HG03565 (cell line): ENCODE results near the gene FRMPD1.

Experiments used
- ATAC-seq: cut with Tn5 transposase; IDR thresholded peaks from one replicate; pipeline ENCODE4 v1.9.1; 2021; ENCODE audit warnings: mild to moderate bottlenecking, moderate library complexity; ENCODE audit not compliant: unreplicated experiment

FRMPD1 gene

DNA sequence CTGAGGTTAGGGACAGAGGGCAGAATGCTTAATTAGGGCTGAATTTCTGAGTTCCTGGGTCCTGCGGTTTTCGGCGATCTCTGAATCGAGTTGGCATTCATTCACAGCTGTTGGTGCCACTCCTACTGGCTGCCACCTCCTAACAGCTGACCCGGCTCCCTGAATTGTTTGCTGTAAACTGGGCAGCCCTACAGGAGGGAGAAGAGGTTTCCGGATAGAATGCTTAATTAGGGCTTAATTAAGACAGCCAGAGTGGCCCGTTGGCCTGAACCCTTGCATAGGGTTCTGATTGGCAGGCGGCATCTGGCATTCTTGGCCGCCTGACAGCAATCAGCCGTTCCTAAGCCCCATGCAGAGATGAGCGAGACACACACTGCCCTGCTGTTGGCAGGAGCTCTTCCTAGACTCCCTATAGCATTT lies 25.7 kb downstream of the FRMPD1 start:
- ATAC-seq = no peak

GRCh38 chr9:37677435-37677834 lies 26.7 kb downstream of the FRMPD1 start:
- ATAC-seq = no peak

GRCh38 chr9:37678789-37679273 lies 28.1 kb downstream of the FRMPD1 start:
- no peak for ATAC-seq

DNA sequence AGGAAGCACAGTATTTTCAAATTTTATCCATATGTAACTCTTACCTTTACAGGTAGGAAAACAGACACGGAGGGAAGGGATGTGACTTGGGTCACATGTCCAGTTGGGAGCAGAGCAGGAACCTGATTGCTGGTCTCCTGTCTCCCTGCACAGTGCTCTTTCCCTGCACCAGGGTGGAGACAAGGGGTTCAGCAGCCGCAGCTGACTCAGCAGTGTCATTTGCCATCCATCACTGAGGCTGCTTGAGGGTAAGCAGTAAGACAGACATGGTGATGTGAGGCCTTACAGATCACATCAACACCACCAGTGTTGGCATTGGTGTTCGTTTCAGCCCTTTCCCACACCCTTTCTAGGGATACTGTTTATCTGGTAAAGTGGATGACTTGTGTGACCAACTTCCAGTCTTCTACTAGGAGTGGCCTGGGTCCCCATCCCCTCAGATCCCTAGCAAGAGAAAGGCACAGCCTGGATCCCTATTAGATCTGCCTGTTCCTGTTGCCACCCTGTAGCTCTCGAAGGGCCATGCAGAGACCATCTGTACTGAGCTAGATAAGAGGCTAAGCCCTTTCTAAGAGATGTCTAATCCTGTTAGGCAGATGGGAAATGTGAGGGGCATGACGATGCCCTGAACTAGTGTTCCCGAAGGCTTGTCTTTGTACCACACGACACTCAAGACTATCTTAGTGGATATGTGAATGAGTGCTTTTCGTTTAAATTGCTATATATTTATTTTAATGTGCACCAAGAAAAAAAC lies 29.1 kb downstream of the FRMPD1 start:
- ATAC-seq = no peak

DNA sequence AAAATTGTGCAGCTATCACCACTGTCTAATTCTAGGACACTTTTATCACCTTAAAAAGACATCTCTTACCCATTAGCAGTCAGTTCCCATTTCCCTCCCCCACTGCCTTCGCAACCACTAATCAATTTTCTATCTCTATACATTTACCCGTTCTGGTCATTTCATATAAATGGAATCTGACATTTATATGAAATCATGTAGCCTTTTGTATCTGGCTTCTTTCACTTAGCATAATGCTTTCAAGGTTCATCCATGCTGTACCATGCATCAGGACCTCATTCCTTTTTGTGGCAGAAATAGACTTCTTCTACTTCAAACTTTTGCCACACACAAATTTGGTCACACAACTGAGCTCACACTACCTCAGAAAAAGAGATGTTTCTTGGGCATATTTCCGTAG lies 32.2 kb downstream of the FRMPD1 start:
- no peak for ATAC-seq

GRCh38 chr9:37683531-37684371 lies 33.0 kb downstream of the FRMPD1 start:
- no peak for ATAC-seq

DNA sequence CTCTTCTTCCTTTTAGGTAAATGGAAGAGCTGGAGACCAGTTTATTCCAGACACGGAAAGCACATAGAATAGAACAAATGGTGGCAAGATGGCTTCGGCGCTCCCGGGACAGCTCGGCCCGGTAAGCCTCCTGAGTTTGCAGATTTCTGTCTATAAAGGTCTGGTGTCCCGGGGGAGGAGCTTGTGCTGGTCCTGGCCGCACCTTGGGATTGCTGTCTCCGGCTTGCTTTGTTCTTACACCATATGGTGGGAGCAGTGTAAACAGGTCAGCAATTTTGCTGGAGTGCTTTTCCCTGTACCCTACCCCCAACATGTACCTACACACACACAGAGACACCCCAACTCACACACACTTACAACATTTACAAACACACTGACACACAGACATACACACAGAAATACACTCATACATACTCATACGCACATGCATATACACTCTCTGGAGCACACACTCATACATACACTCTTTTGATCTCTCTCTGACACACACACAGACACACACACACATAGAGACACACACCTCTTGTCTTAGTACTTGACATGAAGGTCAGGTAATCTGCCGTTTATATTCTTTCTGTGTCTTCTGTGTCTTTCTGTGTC lies 42.0 kb downstream of the FRMPD1 start:
- ATAC-seq = no peak

- ATAC-seq = no peak
Observed at GRCh38 chr9:37693260-37693659, 42.5 kb downstream of the FRMPD1 start.

DNA sequence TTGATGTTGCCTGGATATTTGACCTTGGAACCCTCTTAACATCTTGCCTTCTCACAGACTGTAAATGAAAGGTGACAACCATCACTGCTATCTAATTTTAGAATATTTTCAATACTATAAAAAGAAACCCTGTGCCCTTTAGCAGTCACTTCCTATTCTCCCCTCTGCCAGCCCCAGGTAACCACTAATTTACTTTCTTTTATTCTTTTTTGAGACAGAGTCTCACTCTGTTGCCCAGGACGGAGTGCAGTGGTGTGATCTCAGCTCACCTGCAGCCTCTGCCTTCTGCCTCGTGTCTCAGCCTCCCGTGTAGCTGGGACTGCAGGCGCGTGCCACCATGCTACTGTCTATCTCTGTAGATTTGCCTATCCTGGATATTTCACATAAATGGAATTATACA lies 43.6 kb downstream of the FRMPD1 start:
- ATAC-seq = no peak

DNA sequence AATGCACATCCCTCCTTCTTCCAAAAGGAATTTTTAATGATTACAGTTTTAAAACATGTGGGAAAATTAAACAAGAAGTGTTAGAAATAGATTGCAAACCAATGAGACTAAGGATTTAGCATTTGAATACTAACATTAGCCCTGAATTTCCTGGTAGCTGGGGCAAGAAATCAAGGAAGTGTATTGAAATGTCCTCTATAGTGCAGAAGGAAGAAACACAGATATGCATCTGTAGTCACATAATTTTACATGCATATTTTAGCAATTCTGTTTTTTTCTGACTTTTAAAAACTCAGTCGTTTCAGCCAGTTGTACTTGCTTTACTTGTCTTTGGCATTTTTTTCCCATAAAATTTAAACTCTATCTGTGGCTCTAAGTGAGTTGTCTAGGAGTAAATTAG lies 45.8 kb downstream of the FRMPD1 start:
- ATAC-seq = no peak

GRCh38 chr9:37700131-37700530 lies 49.4 kb downstream of the FRMPD1 start:
- ATAC-seq = no peak

- no peak for ATAC-seq
Observed at GRCh38 chr9:37700900-37701299, 50.1 kb downstream of the FRMPD1 start.

DNA sequence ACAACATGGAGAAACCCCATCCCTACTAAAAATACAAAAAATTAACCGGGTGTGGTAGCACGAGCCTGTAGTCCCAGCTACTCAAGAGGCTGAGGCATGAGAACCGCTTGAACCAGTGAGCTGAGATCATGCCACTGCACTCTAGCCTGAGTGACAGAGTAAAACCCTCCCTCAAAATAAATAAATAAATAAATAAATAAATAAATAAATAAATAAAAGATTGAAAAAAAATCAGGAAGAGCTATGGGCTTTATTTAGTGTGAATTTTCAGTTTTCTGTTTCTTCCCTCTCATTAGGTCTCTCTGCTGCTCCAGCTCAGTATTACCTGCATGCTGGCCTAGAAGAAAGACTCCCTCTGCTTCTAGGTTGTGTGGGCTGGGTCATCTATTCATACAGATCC lies 55.0 kb downstream of the FRMPD1 start:
- ATAC-seq = no peak

GRCh38 chr9:37706290-37706689 lies 55.5 kb downstream of the FRMPD1 start:
- no peak for ATAC-seq

DNA sequence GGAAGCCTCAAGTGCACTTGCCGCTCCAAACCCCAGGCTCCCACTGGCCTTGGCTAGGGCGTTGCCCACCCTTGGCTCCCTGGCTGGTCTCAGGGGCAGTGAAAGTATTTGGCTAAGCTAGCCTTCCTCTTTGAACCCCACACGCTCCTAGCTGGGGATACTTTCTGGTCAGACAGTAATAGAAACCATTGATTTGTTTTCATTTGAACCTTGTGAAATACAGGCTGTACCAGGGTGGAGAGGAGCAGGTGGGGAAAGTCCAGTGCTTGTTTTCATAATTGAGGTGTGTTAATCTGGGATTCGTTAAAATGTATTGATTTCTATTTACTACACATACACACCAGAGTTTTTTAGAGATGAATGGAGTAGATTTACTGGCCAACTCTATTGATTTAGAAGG lies 57.0 kb downstream of the FRMPD1 start:
- no peak for ATAC-seq

DNA sequence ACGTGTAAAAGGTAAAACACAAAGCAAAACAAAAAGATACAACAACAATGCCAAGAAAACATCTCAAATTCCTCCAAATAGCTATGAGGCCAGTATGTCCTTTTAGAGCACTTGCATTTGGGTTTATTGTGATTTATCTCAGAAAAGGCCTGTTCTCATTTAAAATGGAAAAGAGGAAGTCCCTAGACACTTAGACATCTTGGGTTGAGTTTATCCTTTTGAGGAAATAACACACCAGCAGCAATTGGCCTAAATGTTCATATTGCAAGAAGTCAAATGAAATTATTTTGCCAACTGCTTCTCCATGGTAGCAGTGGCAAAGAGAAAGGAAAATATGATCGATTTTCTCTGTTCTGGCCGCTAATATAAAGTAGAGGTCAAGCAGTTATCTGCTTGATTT lies 59.3 kb downstream of the FRMPD1 start:
- no peak for ATAC-seq

DNA sequence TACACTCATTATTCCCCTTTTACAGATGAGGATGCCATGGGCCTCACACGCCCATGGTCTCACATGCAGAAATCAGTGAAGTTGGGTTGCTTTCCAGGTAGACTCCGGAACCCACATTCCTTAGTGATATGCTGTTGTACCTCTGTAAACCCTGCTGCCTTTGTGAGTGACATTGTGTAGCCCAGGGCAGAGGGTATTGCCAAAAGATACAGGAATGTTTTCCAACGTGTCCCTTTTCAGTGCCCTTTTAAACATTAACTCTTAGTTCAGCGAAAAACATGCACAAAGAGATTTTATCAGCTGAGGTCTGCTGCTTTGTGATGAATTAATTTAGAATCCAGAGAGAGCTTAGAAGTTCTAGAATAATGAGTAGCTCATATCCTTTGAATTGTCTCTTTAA lies 64.5 kb downstream of the FRMPD1 start:
- ATAC-seq = no peak

DNA sequence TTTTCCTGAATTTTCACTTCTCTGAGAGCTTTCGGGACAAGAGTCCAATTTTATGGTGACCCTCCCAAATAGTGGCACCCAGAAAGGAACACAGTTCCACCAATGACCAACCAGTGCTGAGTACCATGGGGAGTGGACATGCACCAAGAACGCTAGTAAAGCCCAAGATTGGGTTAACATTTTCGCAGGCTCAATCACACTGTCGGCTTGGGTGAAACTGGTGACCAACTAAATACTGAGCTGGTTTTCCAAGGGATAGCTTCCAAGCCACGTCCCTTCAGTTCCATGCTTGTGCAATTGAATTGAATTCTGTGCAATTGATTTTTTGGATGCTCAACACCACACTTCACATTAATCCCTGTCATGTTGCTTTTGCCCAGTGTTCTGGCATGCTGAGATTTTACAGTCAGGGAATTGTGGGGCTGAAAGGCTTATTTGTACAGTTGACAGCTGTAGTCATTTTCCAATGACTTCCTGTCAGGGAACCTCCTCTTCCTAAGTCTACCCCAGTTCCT lies 65.3 kb downstream of the FRMPD1 start:
- ATAC-seq = no peak

GRCh38 chr9:37719526-37719925 lies 68.8 kb downstream of the FRMPD1 start:
- ATAC-seq = no peak

GRCh38 chr9:37727013-37727412 lies 76.3 kb downstream of the FRMPD1 start:
- no peak for ATAC-seq

DNA sequence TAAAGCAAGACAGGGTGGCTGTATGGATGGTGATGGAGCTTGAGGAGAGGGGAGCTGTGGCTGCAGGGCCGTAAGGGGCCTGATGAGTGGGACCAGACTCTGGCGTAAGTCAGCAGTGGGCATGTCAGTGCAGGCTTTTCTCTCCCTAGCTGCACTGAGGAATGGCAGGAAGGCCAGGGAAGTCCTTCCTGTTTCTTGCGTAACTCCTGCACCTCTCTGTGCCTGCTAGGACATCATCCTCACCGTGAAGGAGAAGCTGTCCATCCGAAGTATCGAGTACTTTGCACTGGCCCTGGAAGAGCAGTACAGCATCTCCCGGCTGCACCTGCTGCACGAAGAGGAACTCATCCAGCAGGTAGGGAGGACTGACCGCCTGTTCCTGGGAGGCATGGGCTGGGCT lies 78.7 kb downstream of the FRMPD1 start:
- ATAC-seq = no peak

DNA sequence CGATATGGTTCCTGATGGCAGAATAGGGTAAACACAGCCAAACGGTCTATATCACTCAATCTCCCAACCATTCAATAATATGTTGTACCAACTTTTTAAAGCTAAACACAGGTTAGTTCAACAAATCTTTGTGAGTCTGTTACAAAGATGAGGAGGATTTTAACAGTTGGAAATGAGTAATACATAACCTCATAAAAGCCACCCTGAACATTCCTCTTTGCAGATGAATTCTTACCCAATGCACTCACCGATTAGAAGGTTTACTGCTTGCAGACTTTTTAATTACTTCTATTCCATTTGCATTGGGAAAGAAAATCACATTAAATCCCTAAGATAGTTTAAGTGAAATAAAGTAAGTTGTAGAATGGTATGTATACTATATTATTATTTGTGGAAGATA lies 79.5 kb downstream of the FRMPD1 start:
- ATAC-seq = no peak
